H9 (cell line): ENCODE results near the gene PDZRN4. TPM values are rescaled to one million over a fixed set of nuclear protein-coding genes. Genes with fewer than 3 reads are reported as not detected.

Experiments
- DNase-seq: peaks from one replicate; pipeline ENCODE4 v3.0.0-alpha.2; 2017
- H2AFZ ChIP-seq: one replicate; pipeline ENCODE4 v1.6.1; 2013; ENCODE audit warnings: mild to moderate bottlenecking, low read length, control low read depth, moderate library complexity
- H2AK5ac ChIP-seq: 2 replicates; pipeline ENCODE4 v1.6.1; 2013; ENCODE audit warnings: low read length, control low read depth, mixed read lengths; ENCODE audit not compliant: insufficient read length
- H2BK120ac ChIP-seq: one replicate; pipeline ENCODE4 v1.6.1; 2013; ENCODE audit warnings: low read depth, mild to moderate bottlenecking, low read length, control low read depth, inconsistent platforms; ENCODE audit not compliant: poor library complexity, severe bottlenecking
- H2BK12ac ChIP-seq: 2 replicates; pipeline ENCODE4 v1.6.1; 2013; ENCODE audit warnings: low read length, control low read depth, mixed read lengths, low read depth; ENCODE audit not compliant: insufficient read length
- H2BK15ac ChIP-seq: 2 replicates; pipeline ENCODE4 v1.6.1; 2013; ENCODE audit warnings: low read depth, low read length, control low read depth
- H2BK20ac ChIP-seq: one replicate; pipeline ENCODE4 v1.6.1; 2013; ENCODE audit warnings: low read depth, mild to moderate bottlenecking, low read length, control low read depth, inconsistent platforms; ENCODE audit not compliant: poor library complexity, severe bottlenecking
- H2BK5ac ChIP-seq: 2 replicates; pipeline ENCODE4 v1.6.1; 2013; ENCODE audit warnings: low read length, control low read depth, mixed read lengths; ENCODE audit not compliant: insufficient read length
- H3K14ac ChIP-seq: 2 replicates; pipeline ENCODE4 v1.6.1; 2013; ENCODE audit warnings: low read length, control low read depth; ENCODE audit not compliant: insufficient read depth
- H3K18ac ChIP-seq: 2 replicates; pipeline ENCODE4 v1.6.1; 2013; ENCODE audit warnings: low read depth, mild to moderate bottlenecking, mixed read lengths, low read length, control low read depth; ENCODE audit not compliant: insufficient read length
- H3K23ac ChIP-seq: 2 replicates; pipeline ENCODE4 v1.6.1; 2013; ENCODE audit warnings: low read length, control low read depth, mixed read lengths, low read depth; ENCODE audit not compliant: insufficient read length
- H3K23me2 ChIP-seq: 2 replicates; pipeline ENCODE4 v1.6.1; 2013; ENCODE audit warnings: low read depth, mild to moderate bottlenecking, mixed read lengths, low read length, control low read depth; ENCODE audit not compliant: insufficient read length, poor library complexity, severe bottlenecking
- H3K27ac ChIP-seq: 2 replicates; pipeline ENCODE4 v1.5.1; 2013; ENCODE audit warnings: low read length, control low read depth, mixed read lengths, low read depth; ENCODE audit not compliant: insufficient read length
- H3K27me3 ChIP-seq: 2 replicates; pipeline ENCODE4 v1.6.1; 2013; ENCODE audit warnings: low read length, control low read depth, inconsistent platforms; ENCODE audit not compliant: insufficient read depth
- H3K4ac ChIP-seq: 2 replicates; pipeline ENCODE4 v1.6.1; 2013; ENCODE audit warnings: low read depth, mild to moderate bottlenecking, control low read depth, inconsistent platforms, low read length, moderate library complexity
- H3K4me1 ChIP-seq: 2 replicates; pipeline ENCODE4 v1.6.1; 2013; ENCODE audit warnings: low read length, control low read depth, inconsistent platforms; ENCODE audit not compliant: insufficient read depth
- H3K4me2 ChIP-seq: 2 replicates; pipeline ENCODE4 v1.6.1; 2013; ENCODE audit warnings: low read length, control low read depth, mixed read lengths; ENCODE audit not compliant: insufficient read length, insufficient read depth
- H3K56ac ChIP-seq: 2 replicates; pipeline ENCODE4 v1.6.1; 2013; ENCODE audit warnings: low read depth, mild to moderate bottlenecking, mixed read lengths, low read length, control low read depth; ENCODE audit not compliant: insufficient read length
- H3K79me1 ChIP-seq: 2 replicates; pipeline ENCODE4 v1.6.1; 2013; ENCODE audit warnings: low read depth, mild to moderate bottlenecking, moderate library complexity, low read length, control low read depth, inconsistent platforms; ENCODE audit not compliant: insufficient read depth, poor library complexity, severe bottlenecking
- H3K79me2 ChIP-seq: 2 replicates; pipeline ENCODE4 v1.6.1; 2013; ENCODE audit warnings: low read length, control low read depth, inconsistent platforms; ENCODE audit not compliant: insufficient read depth
- H3K9ac ChIP-seq: 2 replicates; pipeline ENCODE4 v1.6.1; 2013; ENCODE audit warnings: low read length, control low read depth, mixed read lengths; ENCODE audit not compliant: insufficient read length; ENCODE audit errors: extremely low read depth
- H3K9me3 ChIP-seq: one replicate; pipeline ENCODE4 v1.6.1; 2013; ENCODE audit warnings: low read depth, low read length, inconsistent platforms; ENCODE audit not compliant: control insufficient read depth
- H3T11ph ChIP-seq: one replicate; pipeline ENCODE4 v1.6.1; 2013; ENCODE audit warnings: mild to moderate bottlenecking, low read length, control low read depth, inconsistent platforms
- H4K20me1 ChIP-seq: one replicate; pipeline ENCODE4 v1.6.1; 2013; ENCODE audit not compliant: control insufficient read depth, insufficient read length, insufficient read depth
- H4K5ac ChIP-seq: 2 replicates; pipeline ENCODE4 v1.6.1; 2013; ENCODE audit warnings: low read depth, mild to moderate bottlenecking, mixed read lengths, low read length, control low read depth; ENCODE audit not compliant: insufficient read length
- H4K8ac ChIP-seq: replicated peaks from 2 replicates; pipeline ENCODE4 v1.6.1; 2013; ENCODE audit warnings: low read length, control low read depth, mixed read lengths, low read depth; ENCODE audit not compliant: insufficient read length
- H4K91ac ChIP-seq: 2 replicates; pipeline ENCODE4 v1.6.1; 2013; ENCODE audit warnings: low read depth, mild to moderate bottlenecking, moderate library complexity, mixed read lengths, low read length, control low read depth; ENCODE audit not compliant: insufficient read length
- H3K27ac Mint-ChIP-seq, 3 experiments: 2 replicates in 2 of 3; 3 replicates in 1 of 3; pipeline ENCODE4 v1.8.0; 2020 to 2021; ENCODE audit warnings: mixed read lengths in 3 of 3, mild to moderate bottlenecking in 1 of 3, moderate library complexity in 1 of 3
- H3K27me3 Mint-ChIP-seq: 2 replicates; pipeline ENCODE4 v1.8.0; 2021; ENCODE audit warnings: low read depth, mild to moderate bottlenecking, moderate library complexity, mixed read lengths
- H3K36me3 Mint-ChIP-seq, 3 experiments: 2 replicates in 2 of 3; 3 replicates in 1 of 3; pipeline ENCODE4 v1.8.0; 2020 to 2021; ENCODE audit warnings: low read depth in 3 of 3, mixed read lengths in 3 of 3; ENCODE audit not compliant: insufficient read depth in 1 of 3
- H3K4me1 Mint-ChIP-seq, 2 experiments: 2 replicates each; pipeline ENCODE4 v1.8.0; 2020; ENCODE audit warnings: mixed read lengths in 2 of 2
- H3K4me3 Mint-ChIP-seq, 2 experiments: 2 replicates in 1 of 2; 3 replicates in 1 of 2; pipeline ENCODE4 v1.8.0; 2020 to 2021; ENCODE audit warnings: mild to moderate bottlenecking in 2 of 2, mixed read lengths in 2 of 2, moderate library complexity in 1 of 2
- H3K9me3 Mint-ChIP-seq, 2 experiments: 2 replicates in 1 of 2; 3 replicates in 1 of 2; pipeline ENCODE4 v1.8.0; 2020; ENCODE audit warnings: mild to moderate bottlenecking in 2 of 2, mixed read lengths in 2 of 2, moderate library complexity in 1 of 2
- CTCF ChIP-seq: fragments of 200-600 bp; sonication (generic); conservative IDR thresholded peaks from 3 replicates; pipeline ENCODE4 v1.8.0; 2021; ENCODE audit warnings: antibody characterized with exemption, mild to moderate bottlenecking
- WGBS: extraction: QIAGEN DNeasy Blood & Tissue Kit; methylation state at CpG from one replicate; pipeline ENCODE4 v1.1.7; 2013; ENCODE audit warnings: missing lambda C conversion rate, low lambda C conversion rate, mixed read lengths; ENCODE audit not compliant: insufficient read length; ENCODE audit errors: extremely low coverage; 5-methylcytosine and 5-hydroxymethylcytosine counted together
- total RNA-seq: library from RNA; stranded (reverse); gene quantifications from 2 replicates; pipeline ENCODE4 v1.2.1, GENCODE V29; 2021

PDZRN4 gene
- total RNA-seq, 1 experiment from 2014 or later, result not detected

- no peak overlapping the region for H3K56ac ChIP-seq
- no peak overlapping the region for H2BK120ac ChIP-seq
- no peak overlapping the region for H4K91ac ChIP-seq
- H3K79me1 ChIP-seq, result no peaks in the 10 kb centered on the region
- Mint-ChIP-seq H3K9me3 (no peaks in the 10 kb centered on the region), H3K4me1 (peaks cover 15 to 18% of the 10 kb centered on the region in 2 experiments), H3K27ac (no peak overlapping the region; a peak in 1 of 7 replicates), H3K36me3 (no peaks in the 10 kb centered on the region; a peak in 1 of 7 replicates), H3K27me3 (no peaks in the 10 kb centered on the region), H3K4me3 (no peak overlapping the region)
- H3K9ac ChIP-seq, result no peak overlapping the region
- no peak overlapping the region for H3T11ph ChIP-seq
- H3K18ac ChIP-seq, result no peak overlapping the region
- H2BK15ac ChIP-seq, result no peak overlapping the region
- no peak overlapping the region for H2BK20ac ChIP-seq
- no peak for TF ChIP-seq CTCF
- H4K20me1 ChIP-seq, result no peaks in the 10 kb centered on the region
- H2BK12ac ChIP-seq, result no peak overlapping the region
- no peak overlapping the region for H3K4ac ChIP-seq
- no peak overlapping the region for H2BK5ac ChIP-seq
- WGBS, result no CpG with 5 or more reads among the region's 3 CpGs
- H4K8ac ChIP-seq, result no peak overlapping the region
- no peak overlapping the region for H3K4me2 ChIP-seq
- peak; percentile 33 for DNase-seq
- no peak overlapping the region for H2AK5ac ChIP-seq
- H4K5ac ChIP-seq, result no peak overlapping the region
- H3K27ac ChIP-seq, result no peak overlapping the region
- H3K27me3 ChIP-seq, result no peaks in the 10 kb centered on the region
- H3K23ac ChIP-seq, result no peak overlapping the region
- H3K4me1 ChIP-seq, result no peaks in the 10 kb centered on the region
- no peaks in the 10 kb centered on the region for H3K79me2 ChIP-seq
- H2AFZ ChIP-seq, result no peak overlapping the region
- no peaks in the 10 kb centered on the region for H3K9me3 ChIP-seq
- H3K14ac ChIP-seq, result no peak overlapping the region
- H3K23me2 ChIP-seq, result no peaks in the 10 kb centered on the region
Observed at GRCh38 chr12:41223600-41223999, 35.5 kb downstream of the PDZRN4 start.
